Common myeloid progenitor, CD34-positive (primary cell): Measurements from ENCODE around the gene CRTAP.
A peak's percentile ranks its signal among the peaks of the same experiment; 100 is the strongest.

ENCODE experiments used
- CTCF ChIA-PET: fragments of 350-600 bp; sonication (Branson Sonifier 250); formaldehyde crosslinking; loops from one replicate; lab custom pipeline; 2021; ENCODE audit warnings: antibody characterized with exemption; lab: Charles Lee
- POLR2A ChIA-PET: fragments of 350-600 bp; sonication (Branson Sonifier 250); formaldehyde crosslinking; loops from one replicate; lab custom pipeline; 2021; ENCODE audit warnings: antibody characterized with exemption; lab: Charles Lee
- DNase-seq, 3 donors: peaks; one replicate each; pipeline versions ENCODE4 v3.0.0 to v3.0.0-alpha.2; 2013
- H3K27ac ChIP-seq, 2 experiments: 1 replicate in 1 of 2; 2 replicates in 1 of 2; pipeline ENCODE4 v1.7.0; 2013; ENCODE audit warnings: inconsistent platforms in 2 of 2, low read length in 2 of 2, mild to moderate bottlenecking in 2 of 2, low read depth in 1 of 2, moderate library complexity in 1 of 2; ENCODE audit not compliant: severe bottlenecking in 2 of 2, insufficient read depth in 1 of 2, poor library complexity in 1 of 2
- H3K27me3 ChIP-seq, 5 experiments: replicated peaks in 2 of 5; 1 replicate in 3 of 5; 2 replicates in 2 of 5; pipeline versions ENCODE4 v1.6.1 to v1.7.0; 2013; ENCODE audit warnings: low read length in 4 of 5, mild to moderate bottlenecking in 2 of 5, moderate library complexity in 2 of 5, inconsistent platforms in 1 of 5; ENCODE audit not compliant: insufficient read depth in 5 of 5, control insufficient read depth in 4 of 5
- H3K36me3 ChIP-seq, 4 experiments: 1 replicate in 2 of 4; 2 replicates in 2 of 4; pipeline versions ENCODE4 v1.6.1 to v1.7.0; 2013; ENCODE audit warnings: low read length in 3 of 4, control low read depth in 1 of 4, mild to moderate bottlenecking in 1 of 4; ENCODE audit not compliant: control insufficient read depth in 4 of 4, insufficient read depth in 4 of 4
- H3K4me1 ChIP-seq, 4 experiments: 1 replicate in 3 of 4; 2 replicates in 1 of 4; pipeline versions ENCODE4 v1.6.1 to v1.7.1; 2013; ENCODE audit warnings: low read length in 3 of 4, mild to moderate bottlenecking in 3 of 4, control low read depth in 1 of 4, inconsistent platforms in 1 of 4, moderate library complexity in 1 of 4; ENCODE audit not compliant: control insufficient read depth in 4 of 4, insufficient read depth in 4 of 4; ENCODE audit errors: control extremely low read depth in 1 of 4
- H3K4me3 ChIP-seq, 7 experiments: 1 replicate in 4 of 7; 2 replicates in 3 of 7; pipeline versions ENCODE4 v1.5.1 to v1.7.0; 2013; ENCODE audit warnings: mild to moderate bottlenecking in 7 of 7, low read length in 6 of 7, moderate library complexity in 6 of 7, inconsistent platforms in 2 of 7, low read depth in 2 of 7, control low read depth in 1 of 7; ENCODE audit not compliant: insufficient read depth in 4 of 7, control insufficient read depth in 1 of 7; ENCODE audit errors: extremely low read depth in 1 of 7
- H3K9me3 ChIP-seq, 5 experiments: 1 replicate in 4 of 5; 2 replicates in 1 of 5; pipeline versions ENCODE4 v1.6.1 to v1.7.1; 2013; ENCODE audit warnings: low read length in 4 of 5, mild to moderate bottlenecking in 2 of 5, inconsistent platforms in 1 of 5, low read depth in 1 of 5, moderate library complexity in 1 of 5; ENCODE audit not compliant: control insufficient read depth in 4 of 5, insufficient read depth in 2 of 5; ENCODE audit errors: control extremely low read depth in 1 of 5
- WGBS: methylation state at CpG from one replicate; pipeline ENCODE4 v1.1.5; 2013; ENCODE audit not compliant: insufficient coverage; 5-methylcytosine and 5-hydroxymethylcytosine counted together

Gene CRTAP

GRCh38 chr3:33167284-33167683, 53.5 kb downstream of the CRTAP start:
- Histone ChIP-seq H3K9me3 (no peaks in the 10 kb centered on the region), H3K27me3 (no peaks in the 10 kb centered on the region), H3K36me3 (no peaks in the 10 kb centered on the region), H3K4me1 (no peaks in the 10 kb centered on the region), H3K27ac (no peak overlapping the region), H3K4me3 (no peak overlapping the region)
- ChIA-PET POLR2A (no interaction called here), CTCF (interaction anchor here (0.8 kb wide), 1 partner anchor 205 kb away, joined by 4 read pairs; no protein-coding TSS in a partner anchor)
- no peak for DNase-seq
- 100% methylated on average over 2 of the region's 3 CpGs for WGBS

GRCh38 chr3:33167716-33168336, 54.0 kb downstream of the CRTAP start:
- Histone ChIP-seq H3K27me3 (no peaks in the 10 kb centered on the region), H3K4me3 (no peak overlapping the region), H3K4me1 (no peaks in the 10 kb centered on the region), H3K9me3 (no peaks in the 10 kb centered on the region), H3K36me3 (no peaks in the 10 kb centered on the region), H3K27ac (no peak overlapping the region)
- POLR2A ChIA-PET: no interaction called here
- DNase-seq: peak in 1 of 3 donors; percentile 0
- WGBS: 86% methylated on average over 3 of the region's 3 CpGs
- CTCF ChIA-PET: no interaction called here

GRCh38 chr3:33170531-33170930, 56.7 kb downstream of the CRTAP start:
- WGBS: 100% methylated on average over 4 of the region's 6 CpGs
- ChIA-PET CTCF (interaction anchor here (1.3 kb wide), 1 partner anchor 14 kb away, joined by 3 read pairs; no protein-coding TSS in a partner anchor), POLR2A (no interaction called here)
- Histone ChIP-seq H3K4me1 (no peaks in the 10 kb centered on the region), H3K36me3 (no peaks in the 10 kb centered on the region), H3K4me3 (no peak overlapping the region), H3K27ac (no peak overlapping the region), H3K27me3 (no peaks in the 10 kb centered on the region), H3K9me3 (no peaks in the 10 kb centered on the region)
- DNase-seq: no peak

GRCh38 chr3:33171580-33171979, 57.8 kb downstream of the CRTAP start:
- no peak overlapping the region for H3K4me3 ChIP-seq
- no peaks in the 10 kb centered on the region for H3K36me3 ChIP-seq
- H3K27me3 ChIP-seq: no peaks in the 10 kb centered on the region
- POLR2A ChIA-PET: no interaction called here
- WGBS: 83% methylated on average over 3 of the region's 4 CpGs
- peak in 2 of 3 donors; percentile 22 to 58 for DNase-seq
- no peaks in the 10 kb centered on the region for H3K9me3 ChIP-seq
- H3K4me1 ChIP-seq: no peaks in the 10 kb centered on the region
- CTCF ChIA-PET: no interaction called here
- H3K27ac ChIP-seq: no peak overlapping the region

GRCh38 chr3:33173103-33173502, 59.3 kb downstream of the CRTAP start:
- Histone ChIP-seq H3K4me3 (no peak overlapping the region), H3K27ac (no peak overlapping the region), H3K27me3 (no peaks in the 10 kb centered on the region), H3K4me1 (no peaks in the 10 kb centered on the region), H3K9me3 (no peaks in the 10 kb centered on the region), H3K36me3 (no peaks in the 10 kb centered on the region)
- no peak for DNase-seq
- WGBS: 40% methylated on average over 2 of the region's 2 CpGs
- ChIA-PET CTCF (no interaction called here), POLR2A (no interaction called here)

GRCh38 chr3:33173672-33174071, 59.9 kb downstream of the CRTAP start:
- H3K9me3 ChIP-seq: peaks cover 0 to 2% (median 0%) of the 10 kb centered on the region in 5 experiments
- no peak overlapping the region for H3K27ac ChIP-seq
- H3K4me1 ChIP-seq: no peaks in the 10 kb centered on the region
- no peaks in the 10 kb centered on the region for H3K27me3 ChIP-seq
- ChIA-PET POLR2A (no interaction called here), CTCF (no interaction called here)
- DNase-seq: no peak
- H3K4me3 ChIP-seq: no peak overlapping the region
- WGBS: 94% methylated on average over 3 of the region's 4 CpGs
- H3K36me3 ChIP-seq: no peaks in the 10 kb centered on the region

- POLR2A ChIA-PET: no interaction called here
- H3K4me3 ChIP-seq: no peak overlapping the region
- no peaks in the 10 kb centered on the region for H3K36me3 ChIP-seq
- CTCF ChIA-PET: no interaction called here
- no peaks in the 10 kb centered on the region for H3K4me1 ChIP-seq
- H3K27ac ChIP-seq: no peak overlapping the region
- 83% methylated on average over 1 of the region's 4 CpGs for WGBS
- no peak for DNase-seq
- peaks cover 0 to 3% (median under 1%) of the 10 kb centered on the region in 5 experiments for H3K9me3 ChIP-seq
- no peaks in the 10 kb centered on the region for H3K27me3 ChIP-seq
These were observed 60.3 kb downstream of the CRTAP start for GRCh38 chr3:33174095-33174494.
